Epithelial cell of esophagus (primary cell): Measurements from ENCODE around the gene PSMA5.
A peak's percentile ranks its signal among the peaks of the same experiment; 100 is the strongest.

Experiments used
- DNase-seq: peaks from one replicate; pipeline ENCODE4 v3.0.0; 2010; ENCODE audit warnings: low read depth
- H3K4me3 ChIP-seq: 2 replicates; pipeline ENCODE4 v1.5.1; 2011; ENCODE audit warnings: mild to moderate bottlenecking, low read length, control low read depth
- CTCF ChIP-seq: IDR thresholded peaks from 2 replicates; pipeline ENCODE4 v1.5.1; 2011; ENCODE audit warnings: low read depth, mild to moderate bottlenecking, low read length, control low read depth, inconsistent platforms; ENCODE audit not compliant: insufficient read depth; ENCODE audit errors: missing control alignments

PSMA5 gene

GRCh38 chr1:109400035-109400655, 26.1 kb downstream of the PSMA5 start:
- TF ChIP-seq CTCF, result no peak
- no peak overlapping the region for H3K4me3 ChIP-seq
- no peak for DNase-seq

DNA sequence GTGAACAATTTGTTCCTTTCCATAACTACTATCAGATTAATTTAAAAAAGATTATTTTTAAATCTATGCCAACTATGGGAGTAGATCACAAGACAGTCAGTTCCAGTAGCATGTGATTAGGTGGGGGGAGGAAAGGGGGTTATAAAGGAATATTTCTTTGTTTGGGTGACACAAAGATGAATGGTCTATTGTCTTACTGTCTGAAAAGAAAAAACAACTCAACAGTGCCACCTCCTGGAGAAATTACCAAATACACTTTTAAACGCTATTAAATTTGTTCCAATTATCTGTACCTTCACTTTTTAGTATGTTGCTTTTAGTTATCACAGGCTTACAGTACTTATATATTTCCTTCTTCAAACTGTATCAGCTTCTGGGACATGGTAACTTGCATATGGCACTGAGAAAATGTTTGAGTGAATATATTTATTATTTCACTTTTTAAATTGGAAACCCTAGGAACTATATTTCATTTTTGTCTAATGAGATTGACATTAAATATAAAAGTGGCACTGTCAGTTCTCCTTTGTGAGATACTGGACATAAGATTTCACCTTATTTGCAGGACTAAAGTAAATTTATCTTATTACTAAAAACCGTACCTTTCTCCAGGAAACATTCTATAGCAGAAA, 26.8 kb downstream of the PSMA5 start:
- H3K4me3 ChIP-seq, result no peak overlapping the region
- peak; percentile 43 for TF ChIP-seq CTCF
- peak; percentile 70 for DNase-seq

- peak overlapping the region; percentile 52 for H3K4me3 ChIP-seq
- peak; percentile 73 for DNase-seq
- no peak for TF ChIP-seq CTCF
Observed at GRCh38 chr1:109398343-109399225, 27.7 kb downstream of the PSMA5 start.

- no peak for TF ChIP-seq CTCF
- H3K4me3 ChIP-seq, result peak within 1 kb of the TSS; percentile 52
- peak; percentile 76 for DNase-seq
Observed at GRCh38 chr1:109397581-109398342, 28.5 kb downstream of the PSMA5 start, which contains the start of gene SORT1. Gene SORT1 (minus strand): TSS chr1:109397918. CDS start chr1:109397892, 26 bp downstream.

DNA sequence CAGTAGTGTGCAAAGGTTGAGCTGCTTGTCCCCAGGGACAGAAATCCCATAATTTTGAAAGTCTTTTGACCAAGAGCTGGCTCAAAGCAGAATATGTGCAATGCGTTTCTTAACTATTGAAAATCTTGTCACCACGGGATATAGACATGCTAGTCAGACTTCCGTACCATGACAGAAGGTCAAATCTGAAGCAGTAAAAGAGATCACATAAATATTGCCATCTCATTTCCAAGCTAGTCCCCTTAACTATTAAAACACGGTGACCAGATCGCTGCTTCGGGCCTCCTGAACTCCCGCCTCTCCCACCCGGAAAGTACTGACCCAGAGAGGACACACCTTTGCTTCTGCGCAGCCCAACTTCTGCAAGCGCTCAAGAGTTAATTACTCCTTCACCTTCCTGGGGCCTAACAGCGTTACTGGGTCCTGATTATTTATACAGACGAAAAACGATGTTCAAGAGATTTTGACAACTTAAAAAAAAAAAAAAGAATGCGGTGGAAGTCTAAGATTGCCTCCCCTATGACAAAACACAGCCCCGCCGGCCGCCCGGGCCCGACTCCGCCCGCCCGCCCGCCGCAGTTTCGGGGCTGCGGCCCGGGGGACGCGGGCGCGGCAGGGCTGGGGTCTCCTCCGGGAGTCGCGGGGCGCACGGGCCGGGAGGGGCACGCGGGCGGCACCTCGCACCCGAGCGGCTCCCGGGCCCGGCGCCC, 29.2 kb downstream of the PSMA5 start:
- TF ChIP-seq CTCF, result no peak
- peak; percentile 13 for DNase-seq
- H3K4me3 ChIP-seq, result peak overlapping the region; percentile 52

GRCh38 chr1:109396513-109396839, 29.8 kb downstream of the PSMA5 start:
- no peak for DNase-seq
- TF ChIP-seq CTCF, result no peak
- peak overlapping the region; percentile 46 for H3K4me3 ChIP-seq
